Central memory CD8-positive, alpha-beta T cell (primary cell): ENCODE results near the gene PDZD2.
"Not testable (repeated sequence)": the region's sequence is repeated elsewhere in the genome, so short reads cannot be mapped to it uniquely, and the experiment has no call there.

Source experiments
- ATAC-seq: fragments of 150-1000 bp; cut with Tn5 transposase; replicated peaks from 2 replicates; pipeline ENCODE4 v1.10.0; 2022; ENCODE audit warnings: mild to moderate bottlenecking, moderate FRiP score, moderate number of reproducible peaks; ENCODE audit not compliant: poor library complexity, severe bottlenecking; ENCODE audit errors: extremely low read depth
- DNase-seq, 2 donors: peaks; one replicate each; pipeline ENCODE4 v3.0.0; 2021; ENCODE audit warnings: low spot score in 2 of 2
- H3K27ac Mint-ChIP-seq: one replicate; pipeline ENCODE4 v1.8.0; 2022; ENCODE audit warnings: low read depth, mild to moderate bottlenecking, moderate library complexity, mixed read lengths
- H3K27me3 Mint-ChIP-seq: one replicate; pipeline ENCODE4 v1.8.0; 2022; ENCODE audit warnings: mixed read lengths
- H3K36me3 Mint-ChIP-seq: one replicate; pipeline ENCODE4 v1.8.0; 2022; ENCODE audit warnings: mild to moderate bottlenecking, moderate library complexity, mixed read lengths; ENCODE audit not compliant: insufficient read depth
- H3K4me1 Mint-ChIP-seq: one replicate; pipeline ENCODE4 v1.8.0; 2022; ENCODE audit warnings: mixed read lengths
- H3K4me3 Mint-ChIP-seq: one replicate; pipeline ENCODE4 v1.8.0; 2022; ENCODE audit warnings: mild to moderate bottlenecking, moderate library complexity, mixed read lengths
- H3K9me3 Mint-ChIP-seq: one replicate; pipeline ENCODE4 v1.8.0; 2022; ENCODE audit warnings: mixed read lengths

PDZD2 gene

DNA sequence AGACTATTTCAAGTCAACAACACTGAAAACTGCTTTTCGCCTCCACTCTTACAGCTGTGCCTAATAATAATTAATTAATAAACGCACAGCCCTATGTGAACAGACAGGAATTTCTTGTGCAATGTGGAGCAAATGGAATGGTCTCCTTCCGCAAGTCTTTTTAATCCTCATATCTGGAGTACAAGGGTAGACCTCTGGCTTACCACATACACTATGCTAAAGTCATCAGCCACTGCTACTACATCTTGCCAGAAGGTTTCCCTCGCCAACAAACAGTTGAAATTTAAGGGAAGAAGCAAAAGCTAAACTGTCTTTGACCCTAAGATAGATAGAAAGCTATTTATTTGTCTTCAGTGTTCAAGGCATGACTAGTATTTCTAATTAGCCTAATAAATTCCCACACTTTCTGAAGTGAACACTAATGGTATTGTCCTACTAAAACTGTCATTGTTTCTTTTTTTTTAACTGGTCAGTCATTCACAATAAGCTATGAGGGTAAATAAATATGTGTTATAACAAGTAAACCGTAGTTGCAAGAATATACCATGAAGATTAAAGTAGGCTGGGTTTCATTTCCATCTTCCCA, 471.3 kb downstream of the PDZD2 start:
- no peak for ATAC-seq
- H3K36me3 Mint-ChIP-seq, result peaks cover 31% of the 10 kb centered on the region

DNA sequence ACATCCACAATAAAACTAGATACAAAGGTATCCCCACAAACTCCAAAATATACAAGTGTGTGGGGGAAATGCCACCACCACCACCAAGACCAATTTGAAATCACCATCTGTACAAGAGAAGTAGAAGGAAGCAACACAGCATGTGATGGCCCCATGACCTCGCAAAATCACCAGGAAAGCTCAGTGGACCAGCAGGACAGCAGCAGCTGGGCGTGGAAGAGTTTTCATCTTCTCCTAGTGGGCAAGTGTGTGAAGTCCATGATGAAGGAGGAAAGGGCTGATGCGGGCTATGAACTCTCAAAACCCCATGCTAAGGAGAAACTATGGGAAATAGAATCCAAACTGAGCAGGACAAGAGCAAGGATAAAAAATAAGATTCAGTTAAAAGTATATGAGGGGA, 477.1 kb downstream of the PDZD2 start:
- no peaks in the 10 kb centered on the region for H3K27me3 Mint-ChIP-seq
- no peak for DNase-seq
- H3K36me3 Mint-ChIP-seq, result peaks cover 38% of the 10 kb centered on the region
- no peak overlapping the region for H3K4me3 Mint-ChIP-seq
- H3K27ac Mint-ChIP-seq, result peak overlapping the region; percentile 20
- H3K4me1 Mint-ChIP-seq, result peaks cover 23% of the 10 kb centered on the region
- ATAC-seq, result no peak
- H3K9me3 Mint-ChIP-seq, result no peaks in the 10 kb centered on the region

More for the DNA sequence above, 471.3 kb downstream of the PDZD2 start:
- Mint-ChIP-seq H3K4me1 (peaks cover 7% of the 10 kb centered on the region), H3K9me3 (no peaks in the 10 kb centered on the region), H3K27ac (no peak overlapping the region), H3K27me3 (no peaks in the 10 kb centered on the region), H3K4me3 (no peak overlapping the region)
- DNase-seq, result no peak

DNA sequence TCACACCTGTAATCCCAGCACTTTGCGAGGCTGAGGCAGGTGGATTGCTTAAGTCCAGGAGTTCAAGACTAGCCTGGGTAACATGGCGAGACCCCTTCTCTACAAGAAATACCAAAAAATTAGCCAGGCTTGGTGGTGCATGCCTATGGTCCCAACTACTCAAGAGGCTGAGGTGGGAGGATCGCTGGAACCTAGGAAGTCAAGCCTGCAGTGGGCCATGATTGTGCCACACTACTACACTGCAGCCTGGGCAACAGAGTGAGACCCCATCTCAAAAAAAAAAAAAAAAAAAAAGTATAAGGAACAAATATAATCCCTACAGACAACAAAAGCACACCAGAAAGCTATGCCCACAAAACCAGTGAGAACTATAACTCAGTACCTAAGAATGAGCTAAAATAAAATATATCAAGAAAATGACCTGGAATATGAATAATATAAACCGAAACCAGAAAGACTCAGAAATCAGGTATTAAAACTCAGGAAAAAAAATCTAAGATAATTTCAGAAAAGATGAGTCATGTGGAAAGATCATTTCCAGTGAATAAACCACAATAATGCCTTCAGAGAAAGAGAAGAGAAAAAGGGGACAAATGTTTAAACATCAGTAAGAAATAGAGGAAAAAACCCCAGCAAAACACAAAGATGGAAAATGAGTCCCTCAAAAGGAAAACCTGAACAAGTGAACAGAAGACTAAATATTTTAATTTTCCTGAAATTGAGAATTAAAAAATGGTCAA, 477.8 kb downstream of the PDZD2 start:
- Mint-ChIP-seq H3K4me3 (no peak overlapping the region), H3K27me3 (no peaks in the 10 kb centered on the region), H3K4me1 (peaks cover 19% of the 10 kb centered on the region), H3K36me3 (peaks cover 38% of the 10 kb centered on the region), H3K9me3 (no peaks in the 10 kb centered on the region), H3K27ac (peak overlapping the region; percentile 75)
- DNase-seq (no peak), ATAC-seq (no peak)

GRCh38 chr5:32118922-32119321, 480.0 kb downstream of the PDZD2 start:
- H3K27me3 Mint-ChIP-seq, H3K4me3 Mint-ChIP-seq, H3K27ac Mint-ChIP-seq, DNase-seq, ATAC-seq, H3K9me3 Mint-ChIP-seq: not testable (repeated sequence)
- H3K36me3 Mint-ChIP-seq, result peaks cover 32% of the 10 kb centered on the region
- H3K4me1 Mint-ChIP-seq, result peaks cover 25% of the 10 kb centered on the region

DNA sequence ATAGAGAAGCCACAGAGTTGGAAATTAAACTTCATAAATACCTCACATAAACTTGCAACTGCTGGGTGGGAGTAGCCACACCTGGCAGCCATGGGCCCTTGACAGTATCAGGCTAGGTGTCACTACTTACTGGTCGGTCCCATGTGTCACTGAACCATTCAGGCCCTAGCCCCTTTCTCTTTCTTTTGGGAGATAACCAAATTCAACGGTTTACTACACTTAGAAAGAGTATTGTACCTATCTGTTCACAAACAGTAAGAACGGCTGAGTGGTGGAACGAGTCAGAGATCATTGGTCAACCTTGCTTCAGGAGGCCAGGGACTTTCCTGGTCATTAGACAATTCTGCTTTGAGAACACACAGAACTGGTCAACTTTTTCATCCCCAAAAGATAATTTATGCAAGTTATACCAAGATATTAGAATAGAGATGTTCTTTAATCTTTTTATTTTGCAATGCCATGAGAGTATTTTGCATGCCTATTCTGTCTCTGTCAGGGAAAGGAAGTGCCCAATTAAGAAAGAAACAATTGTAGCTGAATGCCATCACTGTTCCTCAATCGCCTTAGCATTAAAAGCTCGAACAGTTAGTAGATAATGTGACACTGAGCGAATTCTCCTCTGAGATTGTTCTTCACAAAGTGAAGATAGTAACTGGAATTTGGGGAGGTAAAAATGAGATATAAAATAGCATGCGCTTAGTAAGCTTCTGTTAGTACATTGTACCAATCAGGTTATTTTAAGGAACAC, 484.3 kb downstream of the PDZD2 start:
- H3K27me3 Mint-ChIP-seq, result no peaks in the 10 kb centered on the region
- peaks cover 32% of the 10 kb centered on the region for H3K36me3 Mint-ChIP-seq
- no peak for ATAC-seq

DNA sequence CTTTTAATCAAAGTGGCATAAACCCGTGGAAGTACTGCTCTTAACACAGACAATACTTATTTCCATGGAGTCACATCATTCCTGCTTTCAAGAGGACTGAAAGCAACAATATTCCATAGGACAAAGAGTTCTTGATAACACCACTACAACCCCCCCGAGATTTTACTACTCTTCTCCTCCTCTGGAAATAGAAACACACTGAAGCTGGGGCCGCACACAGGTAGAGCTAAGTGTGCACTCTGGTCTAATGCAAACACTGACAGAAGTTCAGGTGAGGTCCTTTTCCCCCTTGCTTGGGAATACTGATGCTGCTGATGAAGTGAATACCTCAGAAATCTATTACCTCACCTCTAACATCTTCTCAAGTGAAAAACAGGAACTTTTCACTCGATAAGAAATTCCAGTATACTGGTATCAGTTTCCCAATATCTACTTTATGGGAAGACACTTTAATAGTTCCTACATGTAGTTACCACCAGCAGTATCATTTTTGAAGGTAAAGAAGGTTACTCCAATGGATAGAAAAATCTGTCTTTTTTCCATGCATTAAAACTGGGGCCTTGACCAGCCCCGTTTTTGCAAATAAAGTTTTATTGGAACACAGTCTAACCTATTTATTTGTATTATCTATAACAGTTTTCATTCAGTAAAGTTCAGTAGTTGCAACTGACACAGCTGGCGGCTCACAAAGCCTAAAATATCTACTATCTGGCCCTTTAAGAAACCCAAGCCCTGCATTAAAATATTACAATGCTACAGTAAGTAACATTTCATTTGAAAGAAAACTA, 485.2 kb downstream of the PDZD2 start:
- H3K9me3 Mint-ChIP-seq, result no peaks in the 10 kb centered on the region
- H3K4me1 Mint-ChIP-seq, result peaks cover 37% of the 10 kb centered on the region
- ATAC-seq, result no peak
- peak overlapping the region; percentile 71 for H3K27ac Mint-ChIP-seq
- peaks cover 36% of the 10 kb centered on the region for H3K36me3 Mint-ChIP-seq
- no peak overlapping the region for H3K4me3 Mint-ChIP-seq
- no peak for DNase-seq
- H3K27me3 Mint-ChIP-seq, result no peaks in the 10 kb centered on the region

More for the DNA sequence above, 484.3 kb downstream of the PDZD2 start:
- no peak for DNase-seq
- H3K4me3 Mint-ChIP-seq, result no peak overlapping the region
- H3K27ac Mint-ChIP-seq, result peak overlapping the region; percentile 71
- no peaks in the 10 kb centered on the region for H3K9me3 Mint-ChIP-seq
- H3K4me1 Mint-ChIP-seq, result peaks cover 29% of the 10 kb centered on the region

DNA sequence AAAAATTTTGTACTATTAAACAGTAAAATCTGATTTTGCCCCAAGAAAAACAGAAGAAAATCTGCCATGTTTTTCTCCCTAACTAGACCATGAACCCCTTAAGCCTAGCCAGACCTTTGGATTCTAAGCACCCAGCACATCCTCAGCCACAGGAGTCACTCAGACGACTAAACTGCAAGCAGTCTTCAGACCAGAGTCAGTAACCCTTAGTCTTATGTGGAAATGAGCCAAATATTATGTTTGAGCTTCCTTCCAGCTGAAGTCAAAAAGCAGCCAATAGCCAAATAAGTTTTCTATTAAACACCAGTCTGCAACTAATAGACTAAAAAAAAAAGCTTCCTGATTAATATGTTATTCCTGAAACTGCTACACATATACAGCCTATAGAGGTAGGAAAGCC, 487.8 kb downstream of the PDZD2 start:
- Mint-ChIP-seq H3K27me3 (no peaks in the 10 kb centered on the region), H3K9me3 (no peaks in the 10 kb centered on the region), H3K36me3 (peaks cover 24% of the 10 kb centered on the region), H3K4me3 (no peak overlapping the region), H3K4me1 (peaks cover 55% of the 10 kb centered on the region), H3K27ac (peak overlapping the region; percentile 35)
- no peak for DNase-seq
- no peak for ATAC-seq

GRCh38 chr5:32127711-32128110, 488.8 kb downstream of the PDZD2 start:
- Mint-ChIP-seq H3K27me3 (no peaks in the 10 kb centered on the region), H3K36me3 (peaks cover 26% of the 10 kb centered on the region), H3K27ac (peak overlapping the region; percentile 82), H3K9me3 (no peaks in the 10 kb centered on the region), H3K4me1 (peaks cover 61% of the 10 kb centered on the region), H3K4me3 (peak overlapping the region; percentile 42)
- DNase-seq (no peak), ATAC-seq (no peak)

DNA sequence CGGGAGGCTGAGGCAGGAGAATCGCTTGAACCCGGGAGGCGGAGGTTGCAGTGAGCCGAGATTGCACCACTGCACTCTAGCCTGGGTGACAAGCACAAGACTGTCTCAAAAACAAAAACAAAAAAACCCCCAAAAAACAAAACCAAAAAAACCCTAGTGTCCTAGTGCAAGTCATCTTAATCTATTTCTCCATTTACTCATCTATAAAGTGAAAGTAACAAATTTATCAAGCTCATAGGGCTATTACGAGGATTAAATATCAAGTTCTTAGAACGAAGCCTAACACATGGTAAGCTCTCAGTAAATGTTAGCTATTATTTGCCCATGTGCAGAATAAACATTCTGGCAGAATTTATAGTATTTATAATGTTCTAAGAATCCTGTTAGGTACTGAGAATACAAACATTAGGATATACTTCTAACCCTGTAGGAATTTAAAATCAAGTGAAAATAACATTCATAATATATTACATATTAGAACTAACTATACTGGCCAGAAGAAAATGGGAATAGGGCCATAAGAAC, 490.2 kb downstream of the PDZD2 start:
- Mint-ChIP-seq H3K36me3 (peaks cover 30% of the 10 kb centered on the region), H3K9me3 (no peaks in the 10 kb centered on the region), H3K4me3 (peak overlapping the region; percentile 42), H3K27ac (peak overlapping the region; percentile 88), H3K27me3 (no peaks in the 10 kb centered on the region), H3K4me1 (peaks cover 63% of the 10 kb centered on the region)
- DNase-seq (no peak), ATAC-seq (peak; percentile 58)

GRCh38 chr5:32130865-32131264, 491.9 kb downstream of the PDZD2 start:
- Mint-ChIP-seq H3K27me3 (no peaks in the 10 kb centered on the region), H3K36me3 (peaks cover 36% of the 10 kb centered on the region), H3K9me3 (no peaks in the 10 kb centered on the region), H3K4me1 (peaks cover 65% of the 10 kb centered on the region), H3K4me3 (no peak overlapping the region), H3K27ac (peak overlapping the region; percentile 12)
- no peak for DNase-seq
- no peak for ATAC-seq

DNA sequence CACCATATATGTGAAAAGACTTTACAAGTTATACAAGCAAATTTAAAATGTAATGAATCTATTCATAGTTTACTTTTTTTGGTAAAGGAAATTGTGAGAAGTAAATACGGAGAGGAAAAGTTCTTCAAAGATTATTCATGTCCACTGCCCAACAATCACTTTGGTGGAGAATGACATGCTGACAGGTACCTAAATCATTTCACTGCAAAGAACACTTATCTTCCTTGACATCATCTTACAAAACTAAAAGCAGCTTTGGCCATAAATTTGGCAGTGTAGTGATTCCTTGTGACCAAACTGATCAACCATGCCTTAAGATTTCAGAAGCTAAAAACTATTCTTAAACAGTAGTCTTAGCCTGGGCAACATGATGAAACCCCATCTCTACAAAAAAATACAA, 492.7 kb downstream of the PDZD2 start:
- Mint-ChIP-seq H3K9me3 (no peaks in the 10 kb centered on the region), H3K27me3 (no peaks in the 10 kb centered on the region), H3K4me1 (peaks cover 63% of the 10 kb centered on the region), H3K27ac (peak overlapping the region; percentile 12), H3K4me3 (no peak overlapping the region), H3K36me3 (peaks cover 30% of the 10 kb centered on the region)
- no peak for ATAC-seq
- no peak for DNase-seq

GRCh38 chr5:32132757-32133156, 493.8 kb downstream of the PDZD2 start:
- no peak for ATAC-seq
- peaks cover 60% of the 10 kb centered on the region for H3K4me1 Mint-ChIP-seq
- no peaks in the 10 kb centered on the region for H3K27me3 Mint-ChIP-seq
- no peak for DNase-seq
- H3K27ac Mint-ChIP-seq, result no peak overlapping the region
- no peaks in the 10 kb centered on the region for H3K9me3 Mint-ChIP-seq
- H3K36me3 Mint-ChIP-seq, result peaks cover 30% of the 10 kb centered on the region
- H3K4me3 Mint-ChIP-seq, result no peak overlapping the region
